Progenitor cell of endocrine pancreas (in vitro differentiated cells): Measurements from ENCODE around the gene KLF2. TPM values are rescaled to one million over a fixed set of nuclear protein-coding genes. Genes with fewer than 3 reads are reported as not detected.

Source experiments
- DNase-seq: peaks from one replicate; pipeline ENCODE4 v3.0.0; 2021; ENCODE audit warnings: low spot score; ENCODE audit not compliant: unreplicated experiment
- H3K27ac Mint-ChIP-seq: 2 replicates; pipeline ENCODE4 v1.8.0; 2021; ENCODE audit warnings: mild to moderate bottlenecking, moderate library complexity, mixed read lengths
- H3K27me3 Mint-ChIP-seq: 2 replicates; pipeline ENCODE4 v1.8.0; 2021; ENCODE audit warnings: mixed read lengths
- H3K36me3 Mint-ChIP-seq: 2 replicates; pipeline ENCODE4 v1.8.0; 2022; ENCODE audit warnings: mixed read lengths; ENCODE audit not compliant: insufficient read depth
- H3K4me1 Mint-ChIP-seq: 2 replicates; pipeline ENCODE4 v1.8.0; 2021; ENCODE audit warnings: low read depth, mixed read lengths
- H3K4me3 Mint-ChIP-seq: 2 replicates; pipeline ENCODE4 v1.8.0; 2021; ENCODE audit warnings: low read depth, mild to moderate bottlenecking, moderate library complexity, mixed read lengths
- H3K9me3 Mint-ChIP-seq: 2 replicates; pipeline ENCODE4 v1.8.0; 2021; ENCODE audit warnings: low read depth, mixed read lengths
- CTCF ChIP-seq: fragments of 200-600 bp; sonication (generic); IDR thresholded peaks from one replicate; pipeline ENCODE4 v1.5.0; 2021; ENCODE audit warnings: antibody characterized with exemption, mild to moderate bottlenecking; ENCODE audit not compliant: unreplicated experiment
- total RNA-seq: library from RNA; stranded (reverse); gene quantifications from 2 replicates; pipeline ENCODE4 v1.2.1, GENCODE V29; 2021

Gene KLF2
- total RNA-seq, 1 donor from 2014 or later: 2.7 TPM

GRCh38 chr19:16347706-16348105 lies 23.1 kb downstream of the KLF2 start:
- no peak overlapping the region for H3K4me3 Mint-ChIP-seq
- no peaks in the 10 kb centered on the region for H3K4me1 Mint-ChIP-seq
- no peak for DNase-seq
- TF ChIP-seq CTCF: no peak
- H3K9me3 Mint-ChIP-seq: no peaks in the 10 kb centered on the region
- no peaks in the 10 kb centered on the region for H3K27me3 Mint-ChIP-seq
- no peak overlapping the region for H3K27ac Mint-ChIP-seq
- H3K36me3 Mint-ChIP-seq: peaks cover 2% of the 10 kb centered on the region

GRCh38 chr19:16349551-16350152 lies 25.0 kb downstream of the KLF2 start:
- no peak for TF ChIP-seq CTCF
- no peaks in the 10 kb centered on the region for H3K9me3 Mint-ChIP-seq
- DNase-seq: no peak
- no peak overlapping the region for H3K4me3 Mint-ChIP-seq
- no peaks in the 10 kb centered on the region for H3K27me3 Mint-ChIP-seq
- H3K27ac Mint-ChIP-seq: no peak overlapping the region
- peaks cover 6% of the 10 kb centered on the region for H3K36me3 Mint-ChIP-seq
- no peaks in the 10 kb centered on the region for H3K4me1 Mint-ChIP-seq

GRCh38 chr19:16351133-16351809 lies 26.6 kb downstream of the KLF2 start:
- DNase-seq: no peak
- H3K36me3 Mint-ChIP-seq: peaks cover 6% of the 10 kb centered on the region
- H3K4me1 Mint-ChIP-seq: no peaks in the 10 kb centered on the region
- no peak overlapping the region for H3K27ac Mint-ChIP-seq
- no peak for TF ChIP-seq CTCF
- no peaks in the 10 kb centered on the region for H3K27me3 Mint-ChIP-seq
- no peak overlapping the region for H3K4me3 Mint-ChIP-seq
- no peaks in the 10 kb centered on the region for H3K9me3 Mint-ChIP-seq

GRCh38 chr19:16355293-16356043 lies 30.8 kb downstream of the KLF2 start:
- DNase-seq: no peak
- Mint-ChIP-seq H3K27ac (no peak overlapping the region), H3K4me1 (no peaks in the 10 kb centered on the region), H3K36me3 (peaks cover 7% of the 10 kb centered on the region), H3K4me3 (no peak overlapping the region), H3K9me3 (no peaks in the 10 kb centered on the region), H3K27me3 (no peaks in the 10 kb centered on the region)
- no peak for TF ChIP-seq CTCF

- Mint-ChIP-seq H3K27me3 (no peaks in the 10 kb centered on the region), H3K36me3 (peaks cover 9% of the 10 kb centered on the region), H3K4me3 (no peak overlapping the region), H3K4me1 (no peaks in the 10 kb centered on the region), H3K27ac (no peak overlapping the region), H3K9me3 (no peaks in the 10 kb centered on the region)
- DNase-seq: no peak
- no peak for TF ChIP-seq CTCF
These were observed 33.8 kb downstream of the KLF2 start for GRCh38 chr19:16358456-16358855.
